NT2/D1 (cell line): ENCODE results near the gene FAIM2.

Experiments
- SUZ12 ChIP-seq: IDR thresholded peaks from 2 replicates; pipeline ENCODE4 v1.6.1; 2011; ENCODE audit not compliant: insufficient read length, insufficient read depth; ENCODE audit errors: extremely low read depth
- YY1 ChIP-seq: IDR thresholded peaks from 2 replicates; pipeline ENCODE4 v1.6.1; 2011; ENCODE audit not compliant: insufficient read length, insufficient read depth
- ZNF274 ChIP-seq: IDR thresholded peaks from 2 replicates; pipeline ENCODE4 v1.6.1; 2011; ENCODE audit warnings: mild to moderate bottlenecking, low read depth, low read length

GRCh38 chr12:49892084-49892731 is 11.5 kb downstream of the FAIM2 start:
- TF ChIP-seq ZNF274: no peak
- no peak for TF ChIP-seq YY1
- no peak for TF ChIP-seq SUZ12
